Measurements from ENCODE around the gene FAM217A. TPM values are rescaled to one million over a fixed set of nuclear protein-coding genes. Genes with fewer than 3 reads are reported as not detected.
A peak's percentile ranks its signal among the peaks of the same experiment; 100 is the strongest.

Gene FAM217A
- polyA plus RNA-seq, 1 donor: 0.69 TPM

DNA sequence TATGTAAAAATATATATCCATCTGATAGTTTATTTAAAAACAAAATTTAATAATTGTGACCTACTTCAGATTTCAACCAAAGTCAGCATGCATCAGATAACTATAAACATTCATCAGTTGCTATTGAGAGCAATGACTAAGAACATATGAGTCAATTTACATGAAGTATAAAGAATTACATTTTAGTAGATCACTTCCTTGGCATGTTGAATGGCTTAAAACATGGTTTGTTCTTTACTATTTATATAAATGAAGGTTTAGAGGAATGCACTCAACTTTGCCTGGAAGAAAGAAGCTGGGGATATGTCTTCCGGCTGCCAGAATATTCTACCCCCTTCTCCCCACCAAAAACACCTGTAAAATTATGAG, 6.4 kb upstream of the FAM217A start:
- WGBS (ENCODE audit: insufficient coverage, low lambda C conversion rate): no CpG with 5 or more reads among the region's 1 CpG
- H3K9me3 ChIP-seq (ENCODE audit: control insufficient read depth, low read depth, low read length): peaks cover 2% of the 10 kb centered on the region
- H3K36me3 ChIP-seq (ENCODE audit: control insufficient read depth, insufficient read depth, low read length): no peaks in the 10 kb centered on the region
- DNase-seq: no peak
- H3K4me3 ChIP-seq (ENCODE audit: low read length): no peak overlapping the region
- no peak overlapping the region for H3K27ac ChIP-seq (ENCODE audit: low read length)
- H3K4me1 ChIP-seq (ENCODE audit: control insufficient read depth, insufficient read depth, low read length): peaks cover 9% of the 10 kb centered on the region
- H3K27me3 ChIP-seq (ENCODE audit: control insufficient read depth, insufficient read depth, low read length): no peaks in the 10 kb centered on the region

DNA sequence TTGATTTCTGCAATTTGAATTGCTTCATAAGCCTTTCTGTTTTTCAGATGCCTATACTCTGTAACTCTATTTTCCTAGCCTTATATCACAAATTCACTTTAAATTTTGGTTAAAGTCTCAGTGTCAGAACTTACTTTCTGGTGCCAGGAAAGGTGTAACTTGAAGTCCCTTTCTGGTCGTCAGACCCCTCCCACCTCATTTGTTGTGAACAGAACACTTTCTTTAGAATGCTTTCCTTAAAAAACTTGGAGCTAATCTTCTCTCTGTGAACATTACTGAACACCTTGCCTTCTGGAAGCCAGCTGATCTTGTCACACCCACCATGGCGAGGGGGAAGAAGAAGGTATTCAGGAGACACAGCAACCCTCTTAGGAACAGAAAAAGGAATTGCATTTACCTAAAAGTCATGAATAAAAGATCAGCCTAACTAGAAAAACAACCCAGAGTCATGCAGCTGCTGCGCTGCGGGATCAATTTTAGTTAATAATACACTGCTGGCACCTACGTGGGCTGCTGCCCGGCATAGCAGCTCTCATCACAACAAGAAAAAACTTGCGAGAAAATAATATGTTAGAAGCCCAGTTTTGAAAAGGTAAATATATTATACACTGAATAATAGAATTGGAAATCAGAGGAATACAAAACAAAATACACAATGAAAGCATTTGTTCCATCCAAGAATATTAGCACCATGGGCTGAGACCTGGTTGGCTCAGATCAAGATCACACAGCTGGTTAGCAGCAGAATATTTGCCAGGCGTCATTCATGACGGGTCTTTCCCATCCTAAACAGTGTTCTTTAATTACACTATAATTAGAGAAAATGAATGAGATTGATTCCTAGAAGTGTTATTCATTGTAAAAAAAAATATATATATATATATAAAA, 5.8 kb upstream of the FAM217A start:
- Histone ChIP-seq H3K9me3 (ENCODE audit: control insufficient read depth, low read depth, low read length) (no peaks in the 10 kb centered on the region), H3K4me3 (ENCODE audit: low read length) (no peak overlapping the region)

DNA sequence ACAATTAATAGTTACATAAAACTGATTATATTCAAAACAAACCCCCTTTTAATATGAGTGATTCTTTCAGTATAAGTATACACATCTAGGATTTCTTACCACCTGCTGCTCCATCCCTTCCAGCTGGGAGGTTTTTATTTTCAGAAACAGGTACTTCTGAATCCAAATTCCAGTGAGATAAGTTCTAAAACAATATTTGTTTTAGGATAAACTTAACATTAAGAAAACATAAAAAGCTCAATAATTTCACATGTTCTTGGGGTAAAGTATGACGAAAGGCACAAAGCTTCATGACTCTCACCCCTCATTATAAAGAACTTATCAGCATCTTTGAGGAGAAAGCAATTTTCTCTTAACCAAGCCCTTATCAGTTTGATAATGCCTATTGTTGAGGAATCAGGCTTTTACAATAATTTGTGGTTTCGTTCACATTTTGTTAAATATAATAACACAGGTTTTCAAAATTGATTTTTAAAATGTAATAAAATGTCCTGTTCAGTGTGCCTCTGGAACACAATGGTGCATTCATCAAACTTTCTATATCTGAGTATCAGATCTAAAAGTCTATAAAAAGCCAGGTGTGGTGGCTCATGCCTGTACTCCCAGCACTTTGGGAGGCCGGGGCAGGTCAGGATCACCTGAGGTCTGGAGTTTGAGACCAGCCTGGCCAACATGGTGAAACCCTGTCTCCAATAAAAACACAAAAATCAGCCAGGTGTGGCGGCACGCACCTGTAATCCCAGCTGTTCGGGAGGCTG, 4.3 kb downstream of the FAM217A start:
- Histone ChIP-seq H3K27ac (ENCODE audit: low read length) (no peak overlapping the region), H3K36me3 (ENCODE audit: control insufficient read depth, insufficient read depth, low read length) (no peaks in the 10 kb centered on the region), H3K4me1 (ENCODE audit: control insufficient read depth, insufficient read depth, low read length) (peaks cover 3% of the 10 kb centered on the region), H3K9me3 (ENCODE audit: control insufficient read depth, low read depth, low read length) (peaks cover 3% of the 10 kb centered on the region), H3K4me3 (ENCODE audit: low read length) (no peak overlapping the region), H3K27me3 (ENCODE audit: control insufficient read depth, insufficient read depth, low read length) (peaks cover 4% of the 10 kb centered on the region)
- no peak for DNase-seq
- no CpG with 5 or more reads among the region's 6 CpGs for WGBS (ENCODE audit: insufficient coverage, low lambda C conversion rate)

More for the DNA sequence above, 5.8 kb upstream of the FAM217A start:
- Histone ChIP-seq H3K4me1 (ENCODE audit: control insufficient read depth, insufficient read depth, low read length) (peaks cover 9% of the 10 kb centered on the region), H3K27ac (ENCODE audit: low read length) (no peak overlapping the region), H3K36me3 (ENCODE audit: control insufficient read depth, insufficient read depth, low read length) (no peaks in the 10 kb centered on the region), H3K27me3 (ENCODE audit: control insufficient read depth, insufficient read depth, low read length) (no peaks in the 10 kb centered on the region)
- WGBS (ENCODE audit: insufficient coverage, low lambda C conversion rate): 38% methylated on average over 3 of the region's 9 CpGs
- no peak for DNase-seq

GRCh38 chr6:4071330-4071729, 7.6 kb downstream of the FAM217A start:
- Histone ChIP-seq H3K36me3 (ENCODE audit: control insufficient read depth, insufficient read depth, low read length) (no peaks in the 10 kb centered on the region), H3K27me3 (ENCODE audit: control insufficient read depth, insufficient read depth, low read length) (no peaks in the 10 kb centered on the region), H3K27ac (ENCODE audit: low read length) (no peak overlapping the region), H3K9me3 (ENCODE audit: control insufficient read depth, low read depth, low read length) (no peaks in the 10 kb centered on the region), H3K4me3 (ENCODE audit: low read length) (no peak overlapping the region), H3K4me1 (ENCODE audit: control insufficient read depth, insufficient read depth, low read length) (peaks cover 8% of the 10 kb centered on the region)
- peak in 1 of 2 donors; percentile 27 for DNase-seq
- WGBS (ENCODE audit: insufficient coverage, low lambda C conversion rate): 41% methylated on average over 4 of the region's 4 CpGs

- H3K4me3 ChIP-seq (ENCODE audit: low read length): no peak overlapping the region
- no peak overlapping the region for H3K27ac ChIP-seq (ENCODE audit: low read length)
- WGBS (ENCODE audit: insufficient coverage, low lambda C conversion rate): 90% methylated on average over 1 of the region's 6 CpGs
- no peak for DNase-seq
- peaks cover 6% of the 10 kb centered on the region for H3K36me3 ChIP-seq (ENCODE audit: control insufficient read depth, insufficient read depth, low read length)
- no peaks in the 10 kb centered on the region for H3K27me3 ChIP-seq (ENCODE audit: control insufficient read depth, insufficient read depth, low read length)
- H3K4me1 ChIP-seq (ENCODE audit: control insufficient read depth, insufficient read depth, low read length): peaks cover 4% of the 10 kb centered on the region
- no peaks in the 10 kb centered on the region for H3K9me3 ChIP-seq (ENCODE audit: control insufficient read depth, low read depth, low read length)
Observed at GRCh38 chr6:4069199-4069598, 9.7 kb downstream of the FAM217A start.

- peaks cover 4% of the 10 kb centered on the region for H3K4me1 ChIP-seq (ENCODE audit: control insufficient read depth, insufficient read depth, low read length)
- peaks cover 18% of the 10 kb centered on the region for H3K36me3 ChIP-seq (ENCODE audit: control insufficient read depth, insufficient read depth, low read length)
- no peaks in the 10 kb centered on the region for H3K27me3 ChIP-seq (ENCODE audit: control insufficient read depth, insufficient read depth, low read length)
- no peaks in the 10 kb centered on the region for H3K9me3 ChIP-seq (ENCODE audit: control insufficient read depth, low read depth, low read length)
- DNase-seq: peak in 1 of 2 donors; percentile 52
- no peak overlapping the region for H3K4me3 ChIP-seq (ENCODE audit: low read length)
- WGBS (ENCODE audit: insufficient coverage, low lambda C conversion rate): no CpG with 5 or more reads among the region's 1 CpG
- H3K27ac ChIP-seq (ENCODE audit: low read length): peak overlapping the region; percentile 50
Observed at GRCh38 chr6:4067673-4068072, 11.3 kb downstream of the FAM217A start.

- Histone ChIP-seq H3K27ac (ENCODE audit: low read length) (no peak overlapping the region), H3K36me3 (ENCODE audit: control insufficient read depth, insufficient read depth, low read length) (peaks cover 23% of the 10 kb centered on the region), H3K4me1 (ENCODE audit: control insufficient read depth, insufficient read depth, low read length) (peaks cover 4% of the 10 kb centered on the region), H3K4me3 (ENCODE audit: low read length) (no peak overlapping the region), H3K27me3 (ENCODE audit: control insufficient read depth, insufficient read depth, low read length) (no peaks in the 10 kb centered on the region), H3K9me3 (ENCODE audit: control insufficient read depth, low read depth, low read length) (no peaks in the 10 kb centered on the region)
- WGBS (ENCODE audit: insufficient coverage, low lambda C conversion rate): 80% methylated on average over 2 of the region's 7 CpGs
- no peak for DNase-seq
Observed at GRCh38 chr6:4066029-4066755, 12.7 kb downstream of the FAM217A start.

- Histone ChIP-seq H3K4me3 (ENCODE audit: low read length) (no peak overlapping the region), H3K27me3 (ENCODE audit: control insufficient read depth, insufficient read depth, low read length) (no peaks in the 10 kb centered on the region), H3K36me3 (ENCODE audit: control insufficient read depth, insufficient read depth, low read length) (peaks cover 66% of the 10 kb centered on the region), H3K27ac (ENCODE audit: low read length) (no peak overlapping the region), H3K9me3 (ENCODE audit: control insufficient read depth, low read depth, low read length) (no peaks in the 10 kb centered on the region), H3K4me1 (ENCODE audit: control insufficient read depth, insufficient read depth, low read length) (no peaks in the 10 kb centered on the region)
- DNase-seq: peak in 1 of 2 donors; percentile 22
- WGBS (ENCODE audit: insufficient coverage, low lambda C conversion rate): 60% methylated on average over 1 of the region's 4 CpGs
Observed at GRCh38 chr6:4059115-4059777, 19.7 kb downstream of the FAM217A start.

DNA sequence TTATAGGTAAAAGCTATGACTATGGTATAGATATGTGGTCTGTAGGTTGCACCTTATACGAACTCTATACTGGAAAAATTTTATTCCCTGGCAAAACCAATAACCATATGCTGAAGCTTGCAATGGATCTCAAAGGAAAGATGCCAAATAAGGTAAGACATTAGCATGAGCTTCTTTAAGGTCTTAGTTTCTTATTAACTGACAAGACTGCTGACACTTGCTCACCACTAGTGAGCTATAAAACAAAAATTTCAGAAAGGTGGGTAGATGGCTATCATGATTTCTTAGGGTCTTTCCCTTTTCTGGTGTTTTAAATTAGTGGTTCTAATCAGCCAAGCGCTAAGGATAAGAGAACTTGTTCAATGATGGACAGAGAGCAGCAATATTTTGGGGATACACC, 21.9 kb downstream of the FAM217A start:
- Histone ChIP-seq H3K4me1 (ENCODE audit: control insufficient read depth, insufficient read depth, low read length) (no peaks in the 10 kb centered on the region), H3K9me3 (ENCODE audit: control insufficient read depth, low read depth, low read length) (no peaks in the 10 kb centered on the region), H3K4me3 (ENCODE audit: low read length) (no peak overlapping the region), H3K27me3 (ENCODE audit: control insufficient read depth, insufficient read depth, low read length) (no peaks in the 10 kb centered on the region), H3K36me3 (ENCODE audit: control insufficient read depth, insufficient read depth, low read length) (peaks cover 65% of the 10 kb centered on the region), H3K27ac (ENCODE audit: low read length) (no peak overlapping the region)
- WGBS (ENCODE audit: insufficient coverage, low lambda C conversion rate): 100% methylated on average over 1 of the region's 2 CpGs
- DNase-seq: no peak
